Activated T-cell treated with anti-CD3 and anti-CD28 coated beads for 4 hours (primary cell): Measurements from ENCODE around the gene CYP4B1.
"Not testable (repeated sequence)": the region's sequence is repeated elsewhere in the genome, so short reads cannot be mapped to it uniquely, and the experiment has no call there.

ENCODE experiments used
- DNase-seq: peaks from one replicate; pipeline ENCODE4 v3.0.0-alpha.2; 2020

Gene CYP4B1

DNA sequence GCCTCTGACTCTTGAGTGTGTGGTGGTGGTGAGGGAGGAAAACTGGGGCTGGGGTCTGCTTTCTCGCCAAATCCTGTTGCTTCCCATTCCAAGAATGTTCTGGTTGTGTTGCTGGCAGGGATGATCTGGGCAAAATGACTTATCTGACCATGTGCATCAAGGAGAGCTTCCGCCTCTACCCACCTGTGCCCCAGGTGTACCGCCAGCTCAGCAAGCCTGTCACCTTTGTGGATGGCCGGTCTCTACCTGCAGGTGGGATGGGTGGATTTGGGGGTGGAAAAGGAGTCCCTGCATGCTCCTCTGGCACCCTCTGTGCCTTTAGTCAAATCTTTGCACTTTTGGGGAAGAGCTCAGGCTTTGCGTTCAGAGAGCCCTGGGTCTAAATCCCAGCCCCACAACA lies 18.1 kb downstream of the CYP4B1 start:
- no peak for DNase-seq

DNA sequence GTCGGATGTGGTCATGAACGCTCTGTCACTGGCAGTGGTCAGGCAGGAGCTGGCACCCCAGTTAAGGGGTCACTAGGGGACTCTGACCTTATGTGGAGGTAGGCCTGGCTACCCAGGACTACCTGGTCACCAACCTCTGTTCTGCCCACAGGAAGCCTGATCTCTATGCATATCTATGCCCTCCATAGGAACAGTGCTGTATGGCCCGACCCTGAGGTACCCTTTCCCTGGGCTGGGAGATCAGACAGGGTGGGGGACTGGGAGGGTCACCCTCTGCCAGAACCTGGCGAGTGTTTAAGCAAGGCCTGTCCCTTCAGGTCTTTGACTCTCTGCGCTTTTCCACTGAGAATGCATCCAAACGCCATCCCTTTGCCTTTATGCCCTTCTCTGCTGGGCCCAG lies 19.0 kb downstream of the CYP4B1 start:
- DNase-seq, result no peak

DNA sequence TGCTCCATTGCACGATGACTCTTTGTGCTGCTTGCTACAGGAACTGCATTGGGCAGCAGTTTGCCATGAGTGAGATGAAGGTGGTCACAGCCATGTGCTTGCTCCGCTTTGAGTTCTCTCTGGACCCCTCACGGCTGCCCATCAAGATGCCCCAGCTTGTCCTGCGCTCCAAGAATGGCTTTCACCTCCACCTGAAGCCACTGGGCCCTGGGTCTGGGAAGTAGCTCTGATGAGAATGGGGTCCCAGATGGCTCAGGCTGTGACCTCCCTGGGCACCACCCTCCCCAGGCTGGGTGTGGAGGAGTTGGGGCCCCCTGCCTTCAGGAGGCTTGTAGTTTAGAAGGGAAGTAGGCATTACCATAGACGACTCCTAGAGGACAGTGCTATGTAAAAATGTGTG lies 19.7 kb downstream of the CYP4B1 start:
- no peak for DNase-seq

- no peak for DNase-seq
Observed at GRCh38 chr1:46819335-46819734, 20.5 kb downstream of the CYP4B1 start.

DNA sequence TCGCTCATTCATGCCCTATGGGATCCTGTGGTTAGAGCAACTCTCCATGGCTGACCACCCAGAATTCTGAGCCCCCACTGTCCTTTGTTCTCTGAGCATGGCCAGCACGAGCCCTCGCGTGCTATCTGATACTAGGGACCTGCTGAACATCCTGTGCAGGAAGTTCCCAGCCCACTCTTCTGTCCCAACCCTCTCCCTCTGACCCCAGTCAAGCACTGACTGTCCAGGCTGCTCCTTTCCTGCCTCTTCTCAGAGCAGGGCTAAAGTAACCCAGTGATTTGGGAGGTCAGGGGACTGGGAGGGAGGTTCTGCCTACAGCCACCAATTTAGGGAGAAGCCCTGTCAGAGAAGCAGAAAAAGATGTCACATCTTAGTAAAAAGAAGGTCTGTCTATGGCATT lies 21.2 kb downstream of the CYP4B1 start:
- DNase-seq, result no peak

DNA sequence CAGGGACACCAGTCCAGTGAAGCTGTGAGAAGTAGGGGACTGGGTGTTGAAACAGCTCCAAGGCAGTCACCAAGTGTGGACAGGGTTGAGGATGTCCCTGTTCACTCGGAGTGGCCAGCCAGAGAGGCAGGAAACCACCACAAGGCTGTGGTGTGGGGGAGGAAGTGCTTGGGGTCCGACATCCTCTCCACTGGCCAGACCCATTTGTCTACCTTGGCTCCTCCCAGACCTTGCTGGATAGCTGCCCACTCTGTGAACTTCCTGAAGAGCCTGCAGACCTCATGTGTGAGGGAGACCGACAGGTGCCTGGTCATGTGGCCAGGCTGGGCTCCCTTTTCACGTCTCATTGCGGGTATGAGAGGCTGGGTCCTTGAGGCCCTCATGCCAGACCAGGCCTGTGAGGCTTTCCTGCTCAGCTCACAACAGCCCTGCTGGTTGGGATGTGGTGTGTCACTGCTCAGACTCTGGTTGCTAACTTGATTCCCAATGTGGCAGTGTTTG lies 21.8 kb downstream of the CYP4B1 start:
- no peak for DNase-seq

DNA sequence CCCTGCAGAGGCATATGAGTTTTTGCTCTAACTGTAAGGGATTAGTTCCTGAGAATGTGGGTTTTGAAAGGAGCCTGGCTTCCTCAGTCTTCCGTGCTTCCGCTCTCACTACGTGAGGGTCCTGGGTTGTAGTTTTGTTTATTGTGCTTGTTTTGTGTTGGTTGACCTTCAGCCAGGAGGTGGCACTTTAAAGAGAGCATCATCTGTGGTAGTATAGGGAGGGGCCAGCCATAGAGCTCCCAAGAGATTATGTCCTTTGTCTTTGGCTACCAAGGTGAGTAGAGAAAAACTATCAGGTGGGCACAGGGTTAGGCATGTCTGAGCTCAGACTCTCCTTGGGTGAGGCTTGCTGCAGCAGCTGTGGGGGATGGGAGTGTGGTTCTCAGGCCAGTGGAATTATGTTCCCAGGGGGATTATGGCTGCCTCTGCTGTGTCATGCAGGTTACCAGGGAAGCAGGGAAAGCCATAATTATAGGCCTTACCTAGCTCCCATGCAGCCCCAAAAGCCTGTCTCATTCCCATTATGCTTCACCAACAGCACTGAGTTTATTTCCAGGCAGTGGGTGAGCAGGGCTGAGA lies 23.5 kb downstream of the CYP4B1 start:
- no peak for DNase-seq

- DNase-seq, result no peak
Observed at GRCh38 chr1:46823151-46823550, 24.3 kb downstream of the CYP4B1 start.

GRCh38 chr1:46826892-46827291 lies 28.0 kb downstream of the CYP4B1 start:
- DNase-seq, result not testable (repeated sequence)

DNA sequence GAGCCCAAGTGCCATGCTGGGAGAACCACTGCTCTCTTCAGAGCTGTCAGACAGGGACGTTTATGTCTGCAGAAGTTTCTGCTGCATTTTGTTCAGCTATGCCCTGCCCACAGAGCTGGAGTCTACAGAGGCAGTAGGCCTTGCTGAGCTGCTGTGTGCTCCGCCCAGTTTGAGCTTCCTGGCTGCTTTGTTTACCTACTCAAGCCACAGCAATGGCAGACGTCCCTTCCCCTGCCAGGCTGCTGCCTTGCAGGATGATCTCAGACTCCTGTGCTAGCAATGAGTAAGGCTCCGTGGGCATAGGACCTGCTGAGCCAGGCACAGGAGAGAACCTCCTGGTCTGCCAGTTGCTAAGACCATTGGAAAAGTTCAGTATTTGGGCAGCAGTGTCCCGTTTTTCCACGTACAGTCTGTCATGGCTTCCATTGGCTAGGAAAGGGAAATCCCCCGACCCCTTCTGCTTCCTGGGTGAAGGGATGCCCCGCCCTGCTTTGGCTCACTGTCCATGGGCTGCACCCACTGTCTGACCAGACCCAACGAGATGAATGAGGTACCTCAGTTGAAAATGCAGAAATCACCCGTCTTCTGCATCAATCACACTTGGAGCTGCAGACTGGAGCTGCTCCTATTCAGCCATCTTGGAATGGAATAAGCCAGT lies 31.9 kb downstream of the CYP4B1 start:
- DNase-seq, result no peak

DNA sequence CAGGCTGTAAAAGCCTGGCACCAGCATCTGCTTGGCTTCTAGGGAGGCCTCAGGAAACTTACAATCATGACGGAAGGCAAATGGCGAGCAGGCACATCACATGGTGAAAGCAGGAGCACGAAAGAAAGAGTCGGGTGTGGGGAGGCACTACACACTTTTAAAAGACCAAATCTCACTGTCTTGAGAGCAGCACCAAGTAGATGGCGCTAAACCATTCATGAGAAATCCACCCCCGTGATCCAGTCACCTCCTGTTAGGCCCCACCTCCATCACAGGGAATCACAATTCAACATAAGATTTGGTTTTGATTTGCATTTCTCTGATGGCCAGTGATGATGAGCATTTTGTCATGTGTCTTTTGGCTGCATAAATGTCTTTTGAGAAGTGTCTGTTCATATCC lies 36.6 kb downstream of the CYP4B1 start:
- DNase-seq, result not testable (repeated sequence)

DNA sequence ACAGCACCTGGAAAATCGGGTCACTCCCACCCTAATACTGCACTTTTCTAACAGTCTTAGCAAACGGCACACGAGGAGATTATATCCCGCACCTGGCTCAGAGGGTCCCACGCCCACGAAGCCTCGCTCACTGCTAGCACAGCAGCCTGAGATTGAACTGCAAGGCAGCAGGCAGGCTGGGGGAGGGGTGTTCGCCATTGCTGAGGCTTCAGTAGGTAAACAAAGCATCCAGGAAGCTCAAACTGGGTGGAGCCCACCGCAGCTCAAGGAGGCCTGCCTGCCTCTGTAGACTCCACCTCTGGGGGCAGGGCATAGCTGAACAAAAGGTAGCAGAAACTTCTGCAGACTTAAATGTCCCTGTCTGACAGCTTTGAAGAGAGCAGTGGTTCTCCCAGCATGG lies 47.5 kb downstream of the CYP4B1 start:
- DNase-seq, result not testable (repeated sequence)

DNA sequence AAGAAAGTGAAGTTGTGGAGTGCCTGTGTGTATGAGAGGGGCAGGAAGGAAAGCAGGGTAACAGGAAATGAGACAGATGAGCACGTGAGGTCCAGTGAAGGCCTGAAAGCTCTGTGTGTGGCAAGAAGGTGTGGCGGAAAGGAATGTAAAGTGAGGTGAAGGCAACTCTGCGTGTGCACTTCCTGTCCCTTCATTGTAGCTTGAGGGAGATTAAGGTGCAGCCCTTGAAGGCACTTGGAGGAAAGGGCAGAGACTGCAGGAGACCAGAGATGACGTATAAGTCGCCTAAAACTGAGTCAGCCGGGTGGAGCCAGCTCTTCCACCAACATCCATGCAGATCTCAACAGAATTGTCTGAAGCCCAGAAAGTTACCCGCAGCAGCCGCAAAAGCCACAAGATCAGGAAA lies 58.8 kb downstream of the CYP4B1 start:
- not testable (repeated sequence) for DNase-seq

GRCh38 chr1:46862348-46862747 lies 63.5 kb downstream of the CYP4B1 start:
- no peak for DNase-seq
